GM06990 (cell line): ENCODE data around the gene IQSEC3.

ENCODE experiments used
- DNase-seq: peaks from one replicate; pipeline ENCODE4 v3.0.0-alpha.2; 2011; ENCODE audit not compliant: insufficient read length; ENCODE audit errors: extremely low read depth
- H3K27me3 ChIP-seq: replicated peaks from 2 replicates; pipeline ENCODE4 v1.6.0; 2011; ENCODE audit warnings: low read length; ENCODE audit not compliant: control insufficient read depth, insufficient read depth
- H3K36me3 ChIP-seq: 2 replicates; pipeline ENCODE4 v1.5.1; 2011; ENCODE audit warnings: low read length; ENCODE audit not compliant: control insufficient read depth, insufficient read depth
- H3K4me3 ChIP-seq: replicated peaks from 2 replicates; pipeline ENCODE4 v1.5.1; 2011; ENCODE audit warnings: low read depth, mild to moderate bottlenecking, control low read depth, low read length
- CTCF ChIP-seq: IDR thresholded peaks from 2 replicates; pipeline ENCODE4 v1.5.1; 2011; ENCODE audit warnings: low read length, control low read depth, mild to moderate bottlenecking, inconsistent platforms; ENCODE audit not compliant: insufficient read depth, poor library complexity, severe bottlenecking

IQSEC3 gene

GRCh38 chr12:103169-103981 lies 36.8 kb downstream of the IQSEC3 start:
- TF ChIP-seq CTCF = no peak
- DNase-seq = no peak
- Histone ChIP-seq H3K4me3 (no peak overlapping the region), H3K36me3 (no peaks in the 10 kb centered on the region), H3K27me3 (peaks cover 1% of the 10 kb centered on the region; the same call in 1 of the 2 replicates)

- DNase-seq = no peak
- Histone ChIP-seq H3K36me3 (no peaks in the 10 kb centered on the region), H3K27me3 (peaks cover under 1% of the 10 kb centered on the region; the same call in 1 of the 2 replicates), H3K4me3 (no peak overlapping the region)
- TF ChIP-seq CTCF = no peak
These were observed 38.0 kb downstream of the IQSEC3 start for GRCh38 chr12:104551-105081.

- no peaks in the 10 kb centered on the region for H3K36me3 ChIP-seq
- no peaks in the 10 kb centered on the region for H3K27me3 ChIP-seq
- DNase-seq = no peak
- TF ChIP-seq CTCF = no peak
- H3K4me3 ChIP-seq = no peak overlapping the region
These were observed 39.1 kb downstream of the IQSEC3 start for GRCh38 chr12:105696-106095.

GRCh38 chr12:106118-106591 lies 39.6 kb downstream of the IQSEC3 start:
- Histone ChIP-seq H3K4me3 (no peak overlapping the region), H3K36me3 (no peaks in the 10 kb centered on the region), H3K27me3 (no peaks in the 10 kb centered on the region)
- peak; percentile 67 for DNase-seq
- peak; percentile 49 for TF ChIP-seq CTCF

- no peak for DNase-seq
- H3K27me3 ChIP-seq = no peaks in the 10 kb centered on the region
- no peak for TF ChIP-seq CTCF
These were observed 42.0 kb downstream of the IQSEC3 start for GRCh38 chr12:108594-108993.

More at GRCh38 chr12:108594-108993, 42.0 kb downstream of the IQSEC3 start:
- Histone ChIP-seq H3K4me3 (no peak overlapping the region), H3K36me3 (no peaks in the 10 kb centered on the region)
